HUDEP-2 (cell line): Measurements from ENCODE around the gene C11orf21.
"Not testable (repeated sequence)": the region's sequence is repeated elsewhere in the genome, so short reads cannot be mapped to it uniquely, and the experiment has no call there.

Experiments
- DNase-seq, 76 experiments: peaks; one replicate each; lab custom pipeline; 2025; ENCODE audit not compliant: unreplicated experiment in 76 of 76; lab: John Stamatoyannopoulos, UW

The C11orf21 gene

GRCh38 chr11:2298131-2298794 is 3.5 kb downstream of the C11orf21 start:
- DNase-seq = no peak

GRCh38 chr11:2297623-2298030 is 4.1 kb downstream of the C11orf21 start:
- DNase-seq = no peak

GRCh38 chr11:2296913-2297622 is 4.7 kb downstream of the C11orf21 start:
- DNase-seq = no peak

GRCh38 chr11:2295971-2296912 is 5.5 kb downstream of the C11orf21 start:
- no peak for DNase-seq

- no peak for DNase-seq
These were observed 6.8 kb downstream of the C11orf21 start for GRCh38 chr11:2294926-2295290.

GRCh38 chr11:2293984-2294925 is 7.5 kb downstream of the C11orf21 start:
- no peak for DNase-seq

GRCh38 chr11:2293531-2293971 is 8.2 kb downstream of the C11orf21 start:
- no peak for DNase-seq

- no peak for DNase-seq
These were observed 11.3 kb downstream of the C11orf21 start for GRCh38 chr11:2290351-2290841.

GRCh38 chr11:2289859-2290258 is 11.9 kb downstream of the C11orf21 start:
- no peak for DNase-seq

GRCh38 chr11:2289350-2289749 is 12.4 kb downstream of the C11orf21 start:
- DNase-seq = no peak

GRCh38 chr11:2287091-2287490 is 14.6 kb downstream of the C11orf21 start:
- DNase-seq = no peak

GRCh38 chr11:2286350-2286749 is 15.4 kb downstream of the C11orf21 start:
- DNase-seq = not testable (repeated sequence)

- DNase-seq = no peak
These were observed 21.5 kb downstream of the C11orf21 start for GRCh38 chr11:2280208-2280607.

GRCh38 chr11:2277933-2278523 is 23.7 kb downstream of the C11orf21 start:
- DNase-seq = no peak

- no peak for DNase-seq
These were observed 24.7 kb downstream of the C11orf21 start for GRCh38 chr11:2277008-2277346.

GRCh38 chr11:2276280-2277007 is 25.3 kb downstream of the C11orf21 start:
- no peak for DNase-seq

- no peak for DNase-seq
These were observed 26.1 kb downstream of the C11orf21 start for GRCh38 chr11:2275334-2276279.

GRCh38 chr11:2273771-2274170 is 27.9 kb downstream of the C11orf21 start:
- DNase-seq = no peak
